Mesenchymal stem cell (in vitro differentiated cells and primary cell): ENCODE results near the gene MCUB.
"Not testable (repeated sequence)": the region's sequence is repeated elsewhere in the genome, so short reads cannot be mapped to it uniquely, and the experiment has no call there.

Source experiments
- DNase-seq: peaks from one replicate; pipeline ENCODE4 v3.0.0-alpha.2; 2013
- H2AFZ ChIP-seq: one replicate; pipeline ENCODE4 v1.6.1; 2013; ENCODE audit warnings: low read depth, mild to moderate bottlenecking, control low read depth, inconsistent platforms, low read length, moderate library complexity
- H2AK5ac ChIP-seq: 2 replicates; pipeline ENCODE4 v1.6.1; 2013; ENCODE audit warnings: low read length, moderate library complexity, mild to moderate bottlenecking, inconsistent platforms; ENCODE audit not compliant: severe bottlenecking
- H2BK120ac ChIP-seq: one replicate; pipeline ENCODE4 v1.6.1; 2013; ENCODE audit warnings: low read depth, mild to moderate bottlenecking, inconsistent platforms, low read length, moderate library complexity
- H2BK12ac ChIP-seq, 2 experiments: one replicate each; pipeline ENCODE4 v1.6.1; 2013; ENCODE audit warnings: inconsistent platforms in 2 of 2, low read length in 2 of 2, mild to moderate bottlenecking in 2 of 2, moderate library complexity in 2 of 2, control low read depth in 1 of 2
- H2BK15ac ChIP-seq: one replicate; pipeline ENCODE4 v1.6.1; 2013; ENCODE audit warnings: mild to moderate bottlenecking, low read depth, inconsistent platforms; ENCODE audit not compliant: poor library complexity, severe bottlenecking
- H2BK5ac ChIP-seq: 2 replicates; pipeline ENCODE4 v1.6.1; 2013; ENCODE audit warnings: low read depth, mild to moderate bottlenecking, low read length, control low read depth, inconsistent platforms; ENCODE audit not compliant: poor library complexity, severe bottlenecking
- H3K14ac ChIP-seq, 2 experiments: one replicate each; pipeline ENCODE4 v1.6.1; 2013; ENCODE audit warnings: inconsistent platforms in 2 of 2, low read length in 2 of 2, control low read depth in 1 of 2, mild to moderate bottlenecking in 1 of 2, moderate library complexity in 1 of 2
- H3K18ac ChIP-seq, 2 experiments: one replicate each; pipeline ENCODE4 v1.6.1; 2013; ENCODE audit warnings: inconsistent platforms in 2 of 2, low read length in 2 of 2, control low read depth in 1 of 2, low read depth in 1 of 2, mild to moderate bottlenecking in 1 of 2
- H3K23ac ChIP-seq, 2 experiments: one replicate each; pipeline ENCODE4 v1.6.1; 2013; ENCODE audit warnings: inconsistent platforms in 2 of 2, low read length in 2 of 2, mild to moderate bottlenecking in 2 of 2, moderate library complexity in 2 of 2, control low read depth in 1 of 2
- H3K27ac ChIP-seq: 2 replicates; pipeline ENCODE4 v1.5.1; 2013; ENCODE audit warnings: mild to moderate bottlenecking, moderate library complexity, low read length, control low read depth, inconsistent platforms; ENCODE audit not compliant: poor library complexity, severe bottlenecking
- H3K27me3 ChIP-seq, 2 experiments: 2 replicates each; pipeline versions ENCODE4 v1.6.1 to v1.7.0; 2013; ENCODE audit warnings: low read length in 2 of 2, mild to moderate bottlenecking in 2 of 2, moderate library complexity in 2 of 2, control low read depth in 1 of 2, inconsistent platforms in 1 of 2; ENCODE audit not compliant: control insufficient read depth in 1 of 2, insufficient read depth in 1 of 2
- H3K36me3 ChIP-seq, 2 experiments: 2 replicates each; pipeline versions ENCODE4 v1.6.1 to v1.7.0; 2013; ENCODE audit warnings: low read length in 2 of 2, control low read depth in 1 of 2, inconsistent platforms in 1 of 2, low read depth in 1 of 2, mild to moderate bottlenecking in 1 of 2; ENCODE audit not compliant: insufficient read depth in 2 of 2, control insufficient read depth in 1 of 2
- H3K4ac ChIP-seq, 2 experiments: one replicate each; pipeline ENCODE4 v1.6.1; 2013; ENCODE audit warnings: inconsistent platforms in 2 of 2, low read length in 2 of 2, mild to moderate bottlenecking in 2 of 2, moderate library complexity in 2 of 2, control low read depth in 1 of 2, low read depth in 1 of 2
- H3K4me1 ChIP-seq: 2 replicates; pipeline ENCODE4 v1.6.1; 2013; ENCODE audit warnings: low read depth, low read length, control low read depth; ENCODE audit not compliant: control insufficient read depth, insufficient read depth
- H3K4me2 ChIP-seq: 2 replicates; pipeline ENCODE4 v1.6.1; 2013; ENCODE audit warnings: low read length, mild to moderate bottlenecking, inconsistent platforms; ENCODE audit not compliant: poor library complexity, severe bottlenecking
- H3K4me3 ChIP-seq, 2 experiments: 2 replicates each; pipeline versions ENCODE4 v1.5.1 to v1.7.0; 2013; ENCODE audit warnings: low read length in 2 of 2, mild to moderate bottlenecking in 2 of 2, control low read depth in 1 of 2, low read depth in 1 of 2; ENCODE audit not compliant: insufficient read depth in 1 of 2
- H3K79me1 ChIP-seq: replicated peaks from 2 replicates; pipeline ENCODE4 v1.6.1; 2013; ENCODE audit warnings: mild to moderate bottlenecking, control low read depth, low read length, inconsistent platforms; ENCODE audit not compliant: poor library complexity, severe bottlenecking
- H3K9ac ChIP-seq: 2 replicates; pipeline ENCODE4 v1.7.0; 2013; ENCODE audit warnings: mild to moderate bottlenecking, low read length, moderate library complexity
- H3K9me3 ChIP-seq: 2 replicates; pipeline ENCODE4 v1.7.0; 2013; ENCODE audit warnings: mild to moderate bottlenecking, low read length; ENCODE audit not compliant: control insufficient read depth
- H4K8ac ChIP-seq: one replicate; pipeline ENCODE4 v1.6.1; 2013; ENCODE audit warnings: inconsistent platforms, mild to moderate bottlenecking, low read length, moderate library complexity
- H4K91ac ChIP-seq: one replicate; pipeline ENCODE4 v1.6.1; 2013; ENCODE audit warnings: mild to moderate bottlenecking, low read length, inconsistent platforms
- WGBS: methylation state at CpG from one replicate; pipeline ENCODE4 v1.1.7; 2013; ENCODE audit warnings: mixed read lengths; 5-methylcytosine and 5-hydroxymethylcytosine counted together

Gene MCUB

GRCh38 chr4:109595123-109595522 lies 35.1 kb downstream of the MCUB start:
- H2BK12ac ChIP-seq = not testable (repeated sequence)

GRCh38 chr4:109596420-109597085 lies 36.5 kb downstream of the MCUB start:
- H3K14ac ChIP-seq, H2AK5ac ChIP-seq, H4K91ac ChIP-seq, H3K36me3 ChIP-seq, H2BK12ac ChIP-seq, H2BK5ac ChIP-seq, H2BK15ac ChIP-seq, H2BK120ac ChIP-seq, H3K23ac ChIP-seq, H3K27ac ChIP-seq, H3K79me1 ChIP-seq, H3K27me3 ChIP-seq, H3K4me3 ChIP-seq, DNase-seq, H2AFZ ChIP-seq, H3K4ac ChIP-seq, H3K4me2 ChIP-seq, H3K18ac ChIP-seq, H3K9ac ChIP-seq, H3K9me3 ChIP-seq, H4K8ac ChIP-seq, H3K4me1 ChIP-seq: not testable (repeated sequence)
- 86% methylated on average over 1 of the region's 7 CpGs for WGBS

More at GRCh38 chr4:109595123-109595522, 35.1 kb downstream of the MCUB start:
- H4K8ac ChIP-seq, H2BK120ac ChIP-seq, H3K36me3 ChIP-seq, H3K27me3 ChIP-seq, H3K4me2 ChIP-seq, H3K18ac ChIP-seq, H2AFZ ChIP-seq, H3K4me1 ChIP-seq, H4K91ac ChIP-seq, H3K9ac ChIP-seq, H3K9me3 ChIP-seq, H3K27ac ChIP-seq, H3K79me1 ChIP-seq, H3K4me3 ChIP-seq, H2BK15ac ChIP-seq, H3K23ac ChIP-seq, H3K14ac ChIP-seq, H3K4ac ChIP-seq, DNase-seq, H2BK5ac ChIP-seq, H2AK5ac ChIP-seq: not testable (repeated sequence)
- WGBS = 98% methylated on average over 3 of the region's 3 CpGs

GRCh38 chr4:109599046-109599652 lies 39.1 kb downstream of the MCUB start:
- H3K4me1 ChIP-seq = no peaks in the 10 kb centered on the region
- H3K27ac ChIP-seq = no peak overlapping the region
- H4K91ac ChIP-seq = no peak overlapping the region
- no peak overlapping the region for H3K9ac ChIP-seq
- peaks cover 5% of the 10 kb centered on the region for H3K79me1 ChIP-seq
- H4K8ac ChIP-seq = no peak overlapping the region
- H3K4ac ChIP-seq = no peak overlapping the region
- no peaks in the 10 kb centered on the region for H3K36me3 ChIP-seq
- no peaks in the 10 kb centered on the region for H3K9me3 ChIP-seq
- no peak overlapping the region for H2BK12ac ChIP-seq
- no peak overlapping the region for H3K4me2 ChIP-seq
- no peak overlapping the region for H2BK15ac ChIP-seq
- no peak overlapping the region for H2AFZ ChIP-seq
- DNase-seq = no peak
- H3K23ac ChIP-seq = no peak overlapping the region
- no peak overlapping the region for H2BK120ac ChIP-seq
- H2AK5ac ChIP-seq = no peak overlapping the region
- no peak overlapping the region for H3K18ac ChIP-seq
- H2BK5ac ChIP-seq = no peak overlapping the region
- H3K27me3 ChIP-seq = no peaks in the 10 kb centered on the region
- H3K14ac ChIP-seq = no peak overlapping the region
- WGBS = 100% methylated on average over 5 of the region's 6 CpGs
- H3K4me3 ChIP-seq = no peak overlapping the region

- no peak overlapping the region for H2AK5ac ChIP-seq
- no peak overlapping the region for H3K27ac ChIP-seq
- no peak overlapping the region for H4K8ac ChIP-seq
- no peak overlapping the region for H3K18ac ChIP-seq
- H4K91ac ChIP-seq = no peak overlapping the region
- H2BK12ac ChIP-seq = no peak overlapping the region
- H2BK15ac ChIP-seq = no peak overlapping the region
- H3K9me3 ChIP-seq = no peaks in the 10 kb centered on the region
- H3K36me3 ChIP-seq = no peaks in the 10 kb centered on the region
- H3K4ac ChIP-seq = no peak overlapping the region
- H3K27me3 ChIP-seq = no peaks in the 10 kb centered on the region
- H2AFZ ChIP-seq = no peak overlapping the region
- no peak overlapping the region for H3K9ac ChIP-seq
- no peak overlapping the region for H3K14ac ChIP-seq
- no peak overlapping the region for H3K23ac ChIP-seq
- peaks cover 3% of the 10 kb centered on the region for H3K79me1 ChIP-seq
- no peaks in the 10 kb centered on the region for H3K4me1 ChIP-seq
- no peak overlapping the region for H2BK5ac ChIP-seq
- H3K4me2 ChIP-seq = no peak overlapping the region
- H3K4me3 ChIP-seq = no peak overlapping the region
- no peak for DNase-seq
- WGBS = 89% methylated on average over 1 of the region's 3 CpGs
- no peak overlapping the region for H2BK120ac ChIP-seq
Observed at GRCh38 chr4:109600431-109600830, 40.4 kb downstream of the MCUB start.
